Activated B cell treated with CpG ODN at 0.5 μM for 24 hours (primary cell): ENCODE measurements around the gene MISP3. TPM values are rescaled to one million over a fixed set of nuclear protein-coding genes. Genes with fewer than 3 reads are reported as not detected.
A peak's percentile ranks its signal among the peaks of the same experiment; 100 is the strongest.

Experiments
- ATAC-seq: fragments of 200-7000 bp; cut with Tn5 transposase; one replicate; pipeline ENCODE4 v1.10.0; 2021; ENCODE audit warnings: low read depth, mild to moderate bottlenecking, moderate library complexity
- CTCF ChIA-PET: fragments of 350-600 bp; sonication (Branson Sonifier 250); formaldehyde crosslinking; loops from one replicate; lab custom pipeline; 2021; ENCODE audit warnings: antibody characterized with exemption; lab: Charles Lee
- POLR2A ChIA-PET: fragments of 350-600 bp; sonication (Branson Sonifier 250); formaldehyde crosslinking; loops from one replicate; lab custom pipeline; 2021; ENCODE audit warnings: antibody characterized with exemption; lab: Charles Lee
- DNase-seq: peaks from one replicate; pipeline ENCODE4 v3.0.0; 2022
- H3K27ac Mint-ChIP-seq: one replicate; pipeline ENCODE4 v1.8.0; 2020; ENCODE audit warnings: mixed read lengths
- H3K27me3 Mint-ChIP-seq: one replicate; pipeline ENCODE4 v1.8.0; 2021; ENCODE audit warnings: mixed read lengths
- H3K36me3 Mint-ChIP-seq: one replicate; pipeline ENCODE4 v1.8.0; 2021; ENCODE audit warnings: low read depth, mixed read lengths
- H3K4me1 Mint-ChIP-seq: one replicate; pipeline ENCODE4 v1.8.0; 2021; ENCODE audit warnings: mixed read lengths
- H3K4me3 Mint-ChIP-seq: one replicate; pipeline ENCODE4 v1.8.0; 2020; ENCODE audit warnings: mild to moderate bottlenecking, mixed read lengths
- H3K9me3 Mint-ChIP-seq: one replicate; pipeline ENCODE4 v1.8.0; 2020; ENCODE audit warnings: mixed read lengths
- intact Hi-C: fragments of 100-400 bp; cut with micrococcal nuclease; formaldehyde crosslinking; loops from one replicate; pipeline ENCODE4 v1.15.1; 2024
- total RNA-seq: library from RNA; stranded (reverse); gene quantifications from 2 replicates; pipeline ENCODE4 v1.2.3, GENCODE V29; 2022
- TF ChIP-seq, protein P1 (sequence below): fragments of 200-600 bp; IDR thresholded peaks from one replicate; pipeline ENCODE4 v1.8.0; 2022; ENCODE audit warnings: antibody characterized with exemption, mild to moderate bottlenecking

Gene MISP3
- total RNA-seq, 1 donor from 2014 or later = 0.18 TPM

- DNase-seq (peak; percentile 88), ATAC-seq (peak; percentile 66)
- Mint-ChIP-seq H3K4me3 (peak overlapping the region; percentile 86), H3K4me1 (peaks cover 19% of the 10 kb centered on the region), H3K36me3 (no peaks in the 10 kb centered on the region), H3K27ac (no peak overlapping the region), H3K27me3 (no peaks in the 10 kb centered on the region), H3K9me3 (no peaks in the 10 kb centered on the region)
- ChIA-PET POLR2A (interaction anchor here (0.5 to 3.1 kb wide), 7 partner anchors 8 to 602 kb away, joined by 3 to 11 read pairs (median 6); partner anchors contain the start of genes DCAF15 and IL27RA), CTCF (interaction anchor here (0.6 to 4.8 kb wide), 15 partner anchors 9 to 342 kb away, joined by 3 to 42 read pairs (median 4); partner anchors contain the start of genes ASF1B, BRME1 and CC2D1A)
- TF ChIP-seq, protein P1, sequence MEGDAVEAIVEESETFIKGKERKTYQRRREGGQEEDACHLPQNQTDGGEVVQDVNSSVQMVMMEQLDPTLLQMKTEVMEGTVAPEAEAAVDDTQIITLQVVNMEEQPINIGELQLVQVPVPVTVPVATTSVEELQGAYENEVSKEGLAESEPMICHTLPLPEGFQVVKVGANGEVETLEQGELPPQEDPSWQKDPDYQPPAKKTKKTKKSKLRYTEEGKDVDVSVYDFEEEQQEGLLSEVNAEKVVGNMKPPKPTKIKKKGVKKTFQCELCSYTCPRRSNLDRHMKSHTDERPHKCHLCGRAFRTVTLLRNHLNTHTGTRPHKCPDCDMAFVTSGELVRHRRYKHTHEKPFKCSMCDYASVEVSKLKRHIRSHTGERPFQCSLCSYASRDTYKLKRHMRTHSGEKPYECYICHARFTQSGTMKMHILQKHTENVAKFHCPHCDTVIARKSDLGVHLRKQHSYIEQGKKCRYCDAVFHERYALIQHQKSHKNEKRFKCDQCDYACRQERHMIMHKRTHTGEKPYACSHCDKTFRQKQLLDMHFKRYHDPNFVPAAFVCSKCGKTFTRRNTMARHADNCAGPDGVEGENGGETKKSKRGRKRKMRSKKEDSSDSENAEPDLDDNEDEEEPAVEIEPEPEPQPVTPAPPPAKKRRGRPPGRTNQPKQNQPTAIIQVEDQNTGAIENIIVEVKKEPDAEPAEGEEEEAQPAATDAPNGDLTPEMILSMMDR = no peak
- intact Hi-C loops = loop anchor here (1.0 to 10.0 kb wide), 6 partner anchors 18 to 401 kb away; partner anchors contain the start of genes ASF1B and PTGER1
These were observed 807 bp downstream of the MISP3 start for GRCh38 chr19:14073261-14073924.

DNA sequence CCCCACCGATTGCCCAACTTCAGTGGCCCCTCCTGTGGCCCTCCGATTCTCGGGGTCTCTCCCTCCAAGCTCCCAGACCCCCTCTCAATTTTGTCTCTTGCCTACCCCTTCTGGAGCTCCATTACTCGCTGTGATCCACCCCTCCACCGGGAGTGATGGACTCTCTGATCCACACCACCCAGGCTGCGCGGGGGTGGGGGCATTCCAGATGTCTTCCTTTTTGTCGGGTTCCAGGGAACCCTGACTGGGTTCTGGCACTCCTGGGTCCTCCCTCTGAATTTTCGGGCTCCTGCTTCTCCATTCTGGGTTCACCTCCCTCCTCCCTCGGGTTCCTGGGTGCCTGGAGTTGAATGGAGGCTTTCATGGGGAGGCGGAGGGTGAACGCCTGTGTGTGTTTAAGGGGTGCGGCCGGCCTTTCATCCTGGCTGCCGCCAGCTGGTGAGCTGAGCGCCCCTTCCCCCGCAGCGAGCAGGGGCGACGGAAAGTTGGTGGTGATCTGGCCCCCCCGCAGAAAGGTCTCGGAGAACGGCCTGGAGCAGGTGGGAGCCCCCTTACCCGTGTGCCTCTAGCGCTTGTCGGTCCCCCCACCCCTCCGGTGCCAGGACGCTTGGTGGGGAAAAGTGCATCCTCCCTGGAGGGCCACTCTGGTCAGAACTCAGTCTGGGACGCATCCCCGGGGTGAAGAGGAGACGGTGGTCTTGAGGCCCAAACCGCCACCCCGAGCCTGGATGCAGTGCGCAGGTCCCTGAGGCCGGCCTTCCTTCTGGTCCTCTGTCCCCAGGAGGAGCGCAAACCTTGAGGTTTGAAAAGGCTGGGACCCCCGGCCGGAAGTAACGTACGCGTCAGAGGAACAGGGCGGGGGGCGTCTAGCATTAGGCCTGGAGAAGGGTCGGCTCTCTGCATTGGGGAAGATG lies 1.6 kb downstream of the MISP3 start:
- Mint-ChIP-seq H3K36me3 (no peaks in the 10 kb centered on the region), H3K4me3 (peak overlapping the region; percentile 86), H3K27me3 (no peaks in the 10 kb centered on the region), H3K4me1 (peaks cover 19% of the 10 kb centered on the region), H3K27ac (peak overlapping the region; percentile 77), H3K9me3 (no peaks in the 10 kb centered on the region)
- CTCF ChIA-PET = interaction anchor here (0.6 to 4.8 kb wide), 10 partner anchors 8 to 343 kb away, joined by 3 to 42 read pairs (median 4); partner anchors contain the start of gene ASF1B
- ATAC-seq (no peak), DNase-seq (no peak)
- TF ChIP-seq, protein P1 = no peak
- POLR2A ChIA-PET = interaction anchor here (0.6 to 3.1 kb wide), 6 partner anchors 7 to 602 kb away, joined by 3 to 11 read pairs (median 6); partner anchors contain the start of genes DCAF15 and IL27RA
- intact Hi-C loops = loop anchor here (1.0 to 10.0 kb wide), 6 partner anchors 17 to 401 kb away; partner anchors contain the start of genes ASF1B and PTGER1

GRCh38 chr19:14078411-14078810 lies 5.8 kb downstream of the MISP3 start:
- Mint-ChIP-seq H3K9me3 (no peaks in the 10 kb centered on the region), H3K4me3 (peak overlapping the region; percentile 2), H3K36me3 (peaks cover 5% of the 10 kb centered on the region), H3K27me3 (no peaks in the 10 kb centered on the region), H3K27ac (no peak overlapping the region), H3K4me1 (peaks cover 34% of the 10 kb centered on the region)
- ATAC-seq = no peak
- TF ChIP-seq, protein P1 = no peak
- intact Hi-C loops = loop anchor here (10.0 kb wide), 1 partner anchor 396 kb away; the partner anchor contains the start of gene PTGER1
- ChIA-PET CTCF (no interaction called here), POLR2A (interaction anchor here (0.7 kb wide), 1 partner anchor 297 kb away, joined by 7 read pairs; no protein-coding TSS in a partner anchor)
- DNase-seq = no peak

GRCh38 chr19:14080887-14081796 lies 8.6 kb downstream of the MISP3 start:
- H3K4me3 Mint-ChIP-seq = peak overlapping the region; percentile 94
- POLR2A ChIA-PET = interaction anchor here (0.6 to 2.7 kb wide), 15 partner anchors 8 to 1140 kb away, joined by 3 to 15 read pairs (median 5); partner anchors contain the start of genes ASF1B, DCAF15, IL27RA and MISP3
- peak; percentile 98 for DNase-seq
- peaks cover 17% of the 10 kb centered on the region for H3K4me1 Mint-ChIP-seq
- peak overlapping the region; percentile 95 for H3K27ac Mint-ChIP-seq
- H3K9me3 Mint-ChIP-seq = no peaks in the 10 kb centered on the region
- H3K36me3 Mint-ChIP-seq = peaks cover 5% of the 10 kb centered on the region
- intact Hi-C loops = loop anchor here (1.0 to 2.0 kb wide), 5 partner anchors 9 to 930 kb away; partner anchors contain the start of genes ASF1B, C19orf53, IER2 and RFX1
- H3K27me3 Mint-ChIP-seq = no peaks in the 10 kb centered on the region
- ATAC-seq = peak; percentile 91
- TF ChIP-seq, protein P1 = no peak
- CTCF ChIA-PET = interaction anchor here (0.8 to 1.3 kb wide), 3 partner anchors 9 to 175 kb away, joined by 3 to 4 read pairs (median 3); partner anchors contain the start of genes ASF1B, BRME1 and CC2D1A
